ENCODE data around the gene MKLN1.
"Not testable (repeated sequence)": the region's sequence is repeated elsewhere in the genome, so short reads cannot be mapped to it uniquely, and the experiment has no call there.

GRCh38 chr7:131515471-131515870 is 187.8 kb downstream of the MKLN1 start:
- not testable (repeated sequence) for TF ChIP-seq CTCF (conservative IDR thresholded peaks at IDR 0.05; ENCODE audit: low read depth, low read length); EZH2 (IDR thresholded peaks at IDR 0.05; ENCODE audit: borderline replicate concordance, low read depth, low read length, poor library complexity, severe bottlenecking)
